Fibroblast of the aortic adventitia (primary cell): ENCODE measurements around the gene COL4A2. TPM values are rescaled to one million over a fixed set of nuclear protein-coding genes. Genes with fewer than 3 reads are reported as not detected.
A peak's percentile ranks its signal among the peaks of the same experiment; 100 is the strongest.

Experiments used
- DNase-seq: peaks from one replicate; pipeline ENCODE4 v3.0.0-alpha.2; 2010; ENCODE audit warnings: low read depth
- H3K4me3 ChIP-seq: 2 replicates; pipeline ENCODE4 v1.5.1; 2011; ENCODE audit warnings: low read depth, mild to moderate bottlenecking, control low read depth, low read length, moderate library complexity
- CTCF ChIP-seq: IDR thresholded peaks from 2 replicates; pipeline ENCODE4 v1.5.1; 2011; ENCODE audit warnings: mild to moderate bottlenecking, low read length, control low read depth, inconsistent platforms; ENCODE audit not compliant: insufficient read depth
- total RNA-seq: library from RNA; depleted of rRNA; stranded (reverse); fragments of >200 nt; gene quantifications from 2 replicates; pipeline ENCODE4 v1.2.3, GENCODE V29; 2012; ENCODE audit warnings: low replicate concordance

Gene COL4A2
- total RNA-seq, 1 donor = 53.3 TPM

DNA sequence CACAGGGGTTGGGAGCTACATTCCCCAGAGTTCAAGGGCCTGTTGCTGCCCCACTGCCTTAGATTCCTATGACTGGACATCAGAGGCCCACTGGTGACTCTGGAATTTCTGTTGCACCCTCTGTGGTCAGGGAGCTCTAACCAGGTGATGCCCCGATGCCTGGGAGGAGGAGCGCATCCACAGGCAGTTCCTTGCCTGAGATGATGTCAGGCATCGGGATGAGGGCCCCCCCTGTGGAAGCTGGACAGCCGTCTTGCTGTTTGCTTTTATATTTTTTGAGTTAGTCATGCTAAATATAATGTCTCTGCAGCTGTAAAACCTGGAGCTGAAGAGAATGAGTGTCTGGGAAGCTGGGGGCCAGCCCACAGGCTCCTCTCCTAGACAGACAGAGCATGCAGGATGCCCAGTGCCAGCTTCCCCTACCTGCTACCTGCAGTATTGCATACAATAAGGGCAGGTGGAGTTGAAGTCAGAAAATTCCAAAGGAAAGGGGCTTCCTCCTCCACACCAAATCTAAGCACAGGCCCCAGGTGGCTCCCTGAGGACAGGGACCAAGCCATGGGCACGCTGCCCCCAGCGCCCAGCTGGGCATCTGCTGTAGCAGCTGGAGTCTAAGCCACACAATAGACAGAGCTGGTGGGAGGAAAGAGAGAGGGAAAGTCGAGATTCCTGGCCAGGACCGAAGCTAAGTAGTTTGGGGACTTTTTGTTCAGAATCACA is 16.2 kb downstream of the COL4A2 start:
- no peak overlapping the region for H3K4me3 ChIP-seq
- peak; percentile 26 for DNase-seq
- TF ChIP-seq CTCF = peak; percentile 6

DNA sequence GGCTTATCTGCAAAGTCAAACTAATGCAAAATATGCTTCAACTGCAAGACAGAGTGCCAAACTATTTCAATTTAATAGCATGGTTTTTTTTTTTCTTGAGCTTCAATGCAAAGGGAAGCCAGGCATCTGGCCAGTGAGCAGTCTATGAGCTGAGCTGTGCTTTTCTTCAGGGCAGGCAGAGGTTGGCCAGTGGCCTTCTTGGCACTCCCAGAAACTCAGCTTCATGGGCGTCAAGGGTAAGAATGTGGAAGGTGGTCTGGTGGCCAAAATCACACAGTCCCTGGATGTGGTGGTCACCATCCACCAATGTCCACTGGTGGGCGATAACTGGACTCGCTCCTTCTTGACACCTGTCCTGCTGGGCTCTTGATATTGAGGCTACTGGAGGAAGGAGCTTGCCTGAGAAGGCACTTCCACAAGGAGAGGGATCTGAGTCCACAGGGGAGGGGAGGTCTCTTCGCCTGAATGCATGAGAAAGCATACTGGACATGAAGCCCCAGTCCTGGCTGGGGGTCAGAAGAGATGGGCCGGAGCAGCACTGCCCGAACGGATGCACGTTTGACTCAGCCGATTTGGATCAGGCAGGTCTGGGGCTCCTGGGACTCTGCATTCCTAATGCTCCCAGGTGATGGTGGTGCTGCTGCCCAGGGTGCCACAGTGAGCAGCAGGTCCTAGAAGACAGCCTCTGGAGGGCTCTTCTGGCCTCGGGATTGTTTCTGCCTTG is 17.1 kb downstream of the COL4A2 start:
- no peak for TF ChIP-seq CTCF
- peak; percentile 66 for DNase-seq

DNA sequence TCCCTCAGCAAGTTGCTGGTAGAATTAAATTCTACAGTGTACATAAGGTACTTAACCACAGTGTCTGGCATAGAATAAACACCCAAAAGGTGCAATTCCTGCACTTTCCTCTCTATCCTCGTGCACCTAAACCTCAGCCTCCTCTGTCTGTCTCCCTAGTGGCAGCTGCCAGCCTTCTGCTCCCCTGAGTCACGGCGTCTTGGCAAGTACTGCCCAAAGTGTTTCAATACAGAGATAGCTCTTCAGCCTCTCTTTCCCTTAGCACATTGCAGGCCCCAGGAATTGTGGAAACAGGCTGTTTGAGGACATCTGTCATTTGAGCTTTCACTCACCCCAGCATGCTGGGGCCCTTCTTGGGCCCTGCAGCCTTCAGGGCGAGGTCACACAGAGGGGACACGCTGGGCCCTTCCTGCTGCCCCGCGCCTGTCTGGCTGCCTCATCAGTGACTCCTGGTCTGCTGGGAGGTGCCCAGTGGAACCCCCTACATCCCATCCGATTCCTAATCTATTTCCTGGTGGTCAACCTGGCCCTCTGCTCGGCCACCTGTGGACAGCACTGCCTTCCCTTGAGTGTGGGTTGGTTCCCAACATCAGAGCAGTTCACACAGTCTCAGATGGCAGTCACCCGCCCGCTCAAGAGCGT is 19.3 kb downstream of the COL4A2 start:
- no peak for TF ChIP-seq CTCF
- DNase-seq = no peak
- no peak overlapping the region for H3K4me3 ChIP-seq

More for the DNA sequence above, 17.1 kb downstream of the COL4A2 start:
- H3K4me3 ChIP-seq = no peak overlapping the region

GRCh38 chr13:110327051-110327721 is 20.1 kb downstream of the COL4A2 start:
- H3K4me3 ChIP-seq = no peak overlapping the region
- no peak for DNase-seq
- no peak for TF ChIP-seq CTCF

GRCh38 chr13:110328573-110328972 is 21.5 kb downstream of the COL4A2 start:
- no peak overlapping the region for H3K4me3 ChIP-seq
- DNase-seq = no peak
- no peak for TF ChIP-seq CTCF

GRCh38 chr13:110329258-110329657 is 22.2 kb downstream of the COL4A2 start:
- H3K4me3 ChIP-seq = no peak overlapping the region
- no peak for TF ChIP-seq CTCF
- no peak for DNase-seq
